Neural progenitor cell (in vitro differentiated cells): ENCODE results near the gene SAMD1. TPM values are rescaled to one million over a fixed set of nuclear protein-coding genes. Genes with fewer than 3 reads are reported as not detected.

ENCODE experiments used
- DNase-seq: peaks from one replicate; pipeline ENCODE4 v3.0.0-alpha.2; 2016; ENCODE audit warnings: low spot score
- H2AFZ ChIP-seq: fragments of 200-600 bp; sonication (generic); replicated peaks from 2 replicates; pipeline ENCODE4 v1.6.1; 2016; ENCODE audit warnings: antibody characterized with exemption
- H3F3A ChIP-seq: fragments of 200-600 bp; sonication (generic); 2 replicates; pipeline ENCODE4 v1.6.1; 2016; ENCODE audit warnings: antibody characterized with exemption, low read depth
- H3K27ac ChIP-seq: fragments of 200-600 bp; sonication (generic); 2 replicates; pipeline ENCODE4 v1.5.1; 2016; ENCODE audit warnings: mild to moderate bottlenecking
- H3K27me3 ChIP-seq: fragments of 200-600 bp; sonication (generic); 2 replicates; pipeline ENCODE4 v1.6.1; 2016; ENCODE audit warnings: mild to moderate bottlenecking, moderate library complexity
- H3K36me3 ChIP-seq: fragments of 200-600 bp; sonication (generic); 2 replicates; pipeline ENCODE4 v1.5.1; 2016
- H3K4me1 ChIP-seq: fragments of 200-600 bp; sonication (generic); 2 replicates; pipeline ENCODE4 v1.6.1; 2016; ENCODE audit warnings: mixed run types
- H3K4me2 ChIP-seq: fragments of 200-600 bp; sonication (generic); 2 replicates; pipeline ENCODE4 v1.6.1; 2016
- H3K4me3 ChIP-seq: fragments of 200-600 bp; sonication (generic); 2 replicates; pipeline ENCODE4 v1.5.1; 2016
- H3K79me2 ChIP-seq: fragments of 200-600 bp; sonication (generic); 2 replicates; pipeline ENCODE4 v1.6.1; 2016; ENCODE audit warnings: low read depth
- H3K9ac ChIP-seq: fragments of 200-600 bp; sonication (generic); 2 replicates; pipeline ENCODE4 v1.6.1; 2016
- H3K9me3 ChIP-seq: fragments of 200-600 bp; sonication (generic); 2 replicates; pipeline ENCODE4 v1.5.1; 2016; ENCODE audit warnings: low read depth
- H4K20me1 ChIP-seq: fragments of 200-600 bp; sonication (generic); 2 replicates; pipeline ENCODE4 v1.6.1; 2016; ENCODE audit warnings: low read depth
- H3K27ac Mint-ChIP-seq: 3 replicates; pipeline ENCODE4 v1.8.0; 2021; ENCODE audit warnings: mixed read lengths
- H3K27me3 Mint-ChIP-seq: 2 replicates; pipeline ENCODE4 v1.8.0; 2022; ENCODE audit warnings: low read depth, mild to moderate bottlenecking, inconsistent platforms, moderate library complexity, mixed read lengths; ENCODE audit not compliant: insufficient read depth
- H3K36me3 Mint-ChIP-seq: 3 replicates; pipeline ENCODE4 v1.8.0; 2021; ENCODE audit warnings: mixed read lengths
- H3K4me1 Mint-ChIP-seq: 3 replicates; pipeline ENCODE4 v1.8.0; 2021; ENCODE audit warnings: mixed read lengths
- H3K4me3 Mint-ChIP-seq: 3 replicates; pipeline ENCODE4 v1.8.0; 2021; ENCODE audit warnings: mild to moderate bottlenecking, moderate library complexity, mixed read lengths
- H3K9me3 Mint-ChIP-seq: 3 replicates; pipeline ENCODE4 v1.8.0; 2020; ENCODE audit warnings: mixed read lengths
- CTCF ChIP-seq: fragments of 200-600 bp; sonication (generic); IDR thresholded peaks from 2 replicates; pipeline ENCODE4 v1.5.1; 2017; ENCODE audit warnings: antibody characterized with exemption, mild to moderate bottlenecking
- EZH2 ChIP-seq: fragments of 200-600 bp; sonication (generic); IDR thresholded peaks from 2 replicates; pipeline ENCODE4 v1.6.1; 2017; ENCODE audit warnings: antibody characterized with exemption, mild to moderate bottlenecking, moderate library complexity
- EZH2phosphoT487 ChIP-seq: fragments of 200-600 bp; sonication (generic); IDR thresholded peaks from 2 replicates; pipeline ENCODE4 v1.6.1; 2017; ENCODE audit warnings: antibody characterized with exemption
- total RNA-seq: library from RNA; depleted of rRNA; stranded (reverse); fragments of >200 nt; gene quantifications from 2 replicates; pipeline ENCODE4 v1.2.3, GENCODE V29; 2015; ENCODE audit warnings: low replicate concordance

The SAMD1 gene
- total RNA-seq, 1 donor from 2014 or later = 22.1 TPM

- H3K27me3 ChIP-seq = peaks cover 86% of the 10 kb centered on the region
- DNase-seq = no peak
- peak; percentile 38 for TF ChIP-seq EZH2phosphoT487
- peak; percentile 67 for TF ChIP-seq EZH2
- TF ChIP-seq CTCF = no peak
- H3K4me2 ChIP-seq = peak overlapping the region; percentile 95
- peak overlapping the region; percentile 92 for H2AFZ ChIP-seq
- no peaks in the 10 kb centered on the region for H3K36me3 ChIP-seq
- H3K4me1 ChIP-seq = peaks cover 6% of the 10 kb centered on the region
- H4K20me1 ChIP-seq = no peaks in the 10 kb centered on the region
- H3K9ac ChIP-seq = no peak overlapping the region
- H3K4me1 Mint-ChIP-seq = peaks cover 10% of the 10 kb centered on the region
- H3F3A ChIP-seq = peaks cover 23% of the 10 kb centered on the region
- H3K9me3 Mint-ChIP-seq = no peaks in the 10 kb centered on the region
- H3K36me3 Mint-ChIP-seq = no peaks in the 10 kb centered on the region
- peak overlapping the region; percentile 95 for H3K4me3 Mint-ChIP-seq
- peak overlapping the region; percentile 45 for H3K4me3 ChIP-seq
- H3K9me3 ChIP-seq = no peaks in the 10 kb centered on the region
- H3K27ac Mint-ChIP-seq = no peak overlapping the region
- H3K27ac ChIP-seq = no peak overlapping the region
- H3K79me2 ChIP-seq = no peaks in the 10 kb centered on the region
- H3K27me3 Mint-ChIP-seq = peaks cover 17% of the 10 kb centered on the region
Observed at GRCh38 chr19:14073925-14074838, 16.4 kb downstream of the SAMD1 start.

GRCh38 chr19:14073261-14073924 is 17.2 kb downstream of the SAMD1 start:
- H4K20me1 ChIP-seq = no peaks in the 10 kb centered on the region
- Mint-ChIP-seq H3K9me3 (no peaks in the 10 kb centered on the region), H3K27me3 (peaks cover 17% of the 10 kb centered on the region), H3K36me3 (no peaks in the 10 kb centered on the region), H3K4me3 (peak overlapping the region; percentile 95), H3K27ac (no peak overlapping the region), H3K4me1 (peaks cover 10% of the 10 kb centered on the region)
- no peak overlapping the region for H3K27ac ChIP-seq
- peak overlapping the region; percentile 92 for H2AFZ ChIP-seq
- peak overlapping the region; percentile 45 for H3K4me3 ChIP-seq
- DNase-seq = peak; percentile 92
- H3K27me3 ChIP-seq = peaks cover 83% of the 10 kb centered on the region
- no peak overlapping the region for H3K9ac ChIP-seq
- peaks cover 6% of the 10 kb centered on the region for H3K4me1 ChIP-seq
- TF ChIP-seq EZH2 = no peak
- peak; percentile 41 for TF ChIP-seq CTCF
- no peaks in the 10 kb centered on the region for H3K79me2 ChIP-seq
- H3K36me3 ChIP-seq = no peaks in the 10 kb centered on the region
- peak overlapping the region; percentile 95 for H3K4me2 ChIP-seq
- H3K9me3 ChIP-seq = no peaks in the 10 kb centered on the region
- peaks cover 23% of the 10 kb centered on the region for H3F3A ChIP-seq

- H3K4me3 ChIP-seq = peak within 1 kb of the TSS; percentile 45
- H3K36me3 ChIP-seq = no peaks in the 10 kb centered on the region
- Mint-ChIP-seq H3K4me1 (peaks cover 10% of the 10 kb centered on the region), H3K27me3 (peaks cover 14% of the 10 kb centered on the region), H3K4me3 (peak within 1 kb of the TSS; percentile 95), H3K36me3 (no peaks in the 10 kb centered on the region), H3K27ac (no peak within 1 kb of the TSS), H3K9me3 (no peaks in the 10 kb centered on the region)
- H2AFZ ChIP-seq = peak within 1 kb of the TSS; percentile 92
- peak; percentile 70 for DNase-seq
- peaks cover 76% of the 10 kb centered on the region for H3K27me3 ChIP-seq
- no peaks in the 10 kb centered on the region for H4K20me1 ChIP-seq
- H3F3A ChIP-seq = peaks cover 23% of the 10 kb centered on the region
- H3K27ac ChIP-seq = no peak within 1 kb of the TSS
- peaks cover 6% of the 10 kb centered on the region for H3K4me1 ChIP-seq
- peak within 1 kb of the TSS; percentile 95 for H3K4me2 ChIP-seq
- H3K79me2 ChIP-seq = no peaks in the 10 kb centered on the region
- H3K9me3 ChIP-seq = no peaks in the 10 kb centered on the region
- peak; percentile 80 for TF ChIP-seq EZH2
- TF ChIP-seq EZH2phosphoT487 = peak; percentile 57
- no peak for TF ChIP-seq CTCF
- H3K9ac ChIP-seq = no peak within 1 kb of the TSS
Observed at GRCh38 chr19:14072535-14073260, 17.9 kb downstream of the SAMD1 start, which contains the start of gene MISP3. Gene MISP3 (plus strand): TSS chr19:14072786. CDS start chr19:14073310, 524 bp downstream.
